Measurements from ENCODE around the gene HOXC5. TPM values are rescaled to one million over a fixed set of nuclear protein-coding genes. Genes with fewer than 3 reads are reported as not detected.

Gene HOXC5
- total RNA-seq, 1 donor from 2014 or later, result not detected

DNA sequence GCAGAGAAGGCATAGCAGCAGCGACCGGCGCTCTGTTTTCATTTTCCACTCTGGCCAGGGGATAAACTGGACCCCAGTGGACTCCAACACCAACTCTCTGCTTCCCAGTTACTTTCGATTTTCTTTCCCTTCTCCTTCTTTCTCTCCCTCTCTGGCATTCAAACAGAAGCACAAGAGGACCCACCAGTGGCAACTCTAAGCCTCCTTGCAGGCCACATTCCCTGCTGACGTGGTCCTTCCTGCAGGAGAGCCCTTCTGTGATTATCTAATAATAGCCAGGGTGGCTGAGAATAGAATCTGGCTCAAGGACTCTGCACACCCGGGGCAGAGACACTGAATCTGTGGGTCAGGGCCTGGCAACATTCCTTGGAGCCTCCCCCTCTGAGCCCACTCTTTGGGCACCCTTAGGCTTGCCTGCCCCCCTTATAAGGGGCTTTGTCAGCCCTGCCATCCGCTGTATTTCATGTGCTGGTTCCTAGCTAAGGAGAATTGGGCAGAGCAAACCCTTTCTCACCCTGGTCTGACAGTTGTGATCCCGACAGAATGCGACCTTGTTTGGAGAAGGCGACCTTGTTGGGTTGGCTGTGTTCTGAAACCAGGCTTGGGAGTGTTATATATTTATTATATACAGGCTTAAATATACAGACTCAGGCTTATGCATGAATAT is 12.8 kb upstream of the HOXC5 start:
- no peak for DNase-seq (ENCODE audit: low spot score)

DNA sequence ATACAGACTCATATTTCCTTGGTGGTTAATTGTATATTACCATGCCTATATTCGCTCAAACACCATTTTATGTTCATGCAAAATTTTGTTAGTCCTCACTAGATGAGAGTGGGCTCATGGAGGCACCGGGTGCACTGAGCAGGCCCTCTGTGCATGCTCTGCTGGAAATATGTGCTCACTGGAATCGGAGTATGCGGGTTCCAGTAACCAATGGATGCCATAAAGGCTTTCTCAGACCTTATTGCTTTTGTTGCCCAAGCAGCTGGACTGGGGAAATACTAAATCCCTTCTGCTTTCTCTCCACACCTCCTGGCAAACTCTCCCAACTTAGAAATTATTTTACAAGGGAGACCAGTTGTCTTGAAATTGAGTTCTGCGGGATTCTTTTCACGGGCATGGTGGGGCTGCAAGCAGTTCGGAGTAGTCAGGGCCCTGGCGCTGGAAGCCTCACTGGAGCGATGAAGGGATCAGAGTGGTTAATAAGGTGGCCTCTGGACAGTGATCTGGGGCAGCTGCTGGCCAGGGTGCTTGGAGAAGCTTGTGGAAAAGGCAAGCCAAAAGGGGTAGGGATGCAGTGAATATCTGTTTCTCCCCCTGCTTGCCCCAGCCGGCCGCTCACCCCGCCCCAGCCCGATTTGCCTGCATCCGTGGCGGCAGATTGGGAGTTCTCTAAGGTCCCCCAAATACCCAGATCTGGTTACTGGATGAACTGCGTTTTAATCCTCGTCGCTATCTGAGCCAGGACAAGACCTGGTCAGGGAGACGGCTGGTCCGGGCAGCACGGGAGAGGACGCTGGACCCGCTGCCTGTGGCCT is 12.1 kb upstream of the HOXC5 start:
- no peak for DNase-seq (ENCODE audit: low spot score)

DNA sequence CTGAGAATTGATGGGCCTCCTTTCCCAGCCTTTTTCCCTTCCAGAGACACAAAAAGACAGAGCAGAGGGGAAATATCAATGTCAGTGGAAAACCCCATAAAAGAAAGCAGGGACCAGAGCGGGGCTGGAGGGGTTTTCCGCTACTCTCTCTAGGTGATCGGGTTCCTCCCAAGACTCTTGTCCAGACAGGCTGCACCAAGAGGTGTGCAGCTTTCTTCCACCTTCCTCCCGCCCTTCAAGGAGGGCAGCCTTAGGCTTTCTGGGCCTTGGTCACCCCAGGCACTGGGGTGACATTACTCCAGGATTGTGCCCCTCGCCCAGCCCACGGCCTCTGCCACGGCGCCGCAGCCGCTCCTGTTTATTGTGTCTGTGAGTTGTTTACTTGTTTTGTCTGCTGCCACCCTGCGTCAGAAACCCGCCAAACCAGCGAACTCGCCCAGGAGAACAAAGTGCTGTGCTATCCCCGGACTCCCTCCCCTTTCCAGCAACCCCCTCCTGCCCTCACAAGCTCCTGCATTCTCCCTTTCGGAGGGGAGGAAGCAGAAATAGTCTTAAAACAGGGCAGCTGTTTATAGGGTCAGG is 11.3 kb upstream of the HOXC5 start:
- DNase-seq (ENCODE audit: low spot score), result no peak

DNA sequence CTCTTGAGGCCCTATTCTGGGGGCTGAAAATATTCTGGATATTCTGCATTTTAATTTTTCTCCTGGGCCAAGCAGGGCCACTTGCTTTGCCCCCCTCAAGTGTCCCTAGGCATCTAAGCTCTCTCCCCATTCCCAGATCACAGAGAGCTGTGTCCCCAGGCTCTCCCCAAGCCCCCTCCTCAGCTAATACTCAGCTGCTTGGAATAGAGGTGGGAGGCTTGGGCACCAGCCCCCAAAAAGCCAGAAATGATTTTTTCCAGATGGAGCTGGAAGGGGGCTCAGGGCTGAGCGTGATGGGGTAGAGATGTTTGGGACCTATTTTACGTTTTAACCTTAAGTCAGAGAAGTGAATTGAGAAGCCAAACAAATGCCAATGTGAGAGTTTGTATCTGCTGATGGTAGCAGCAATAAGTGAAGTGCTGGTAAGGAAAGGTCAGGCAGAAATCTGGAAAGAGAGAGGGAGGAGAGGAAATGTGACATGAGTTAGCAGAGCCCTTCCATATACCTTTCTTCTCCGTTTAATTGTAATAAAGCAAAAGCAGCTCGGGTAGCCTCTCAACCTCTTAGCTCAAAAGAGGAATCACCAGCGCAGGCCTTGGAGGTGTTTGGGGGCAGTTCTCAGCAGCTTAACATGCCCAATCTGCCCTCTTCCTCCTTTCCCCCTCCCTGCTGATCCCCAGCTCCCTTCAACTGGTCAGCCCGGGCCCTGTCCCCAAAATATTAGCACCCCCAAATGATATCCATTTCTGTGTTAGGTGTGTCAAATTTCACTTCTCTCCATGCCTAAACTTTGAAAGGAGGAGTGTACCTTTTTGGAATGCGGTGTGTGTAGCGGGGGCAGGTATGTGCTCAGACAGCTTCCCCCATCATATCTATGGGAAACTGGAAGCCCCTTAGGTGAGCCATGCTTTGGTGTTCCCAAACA is 9.6 kb upstream of the HOXC5 start:
- DNase-seq (ENCODE audit: low spot score), result no peak

DNA sequence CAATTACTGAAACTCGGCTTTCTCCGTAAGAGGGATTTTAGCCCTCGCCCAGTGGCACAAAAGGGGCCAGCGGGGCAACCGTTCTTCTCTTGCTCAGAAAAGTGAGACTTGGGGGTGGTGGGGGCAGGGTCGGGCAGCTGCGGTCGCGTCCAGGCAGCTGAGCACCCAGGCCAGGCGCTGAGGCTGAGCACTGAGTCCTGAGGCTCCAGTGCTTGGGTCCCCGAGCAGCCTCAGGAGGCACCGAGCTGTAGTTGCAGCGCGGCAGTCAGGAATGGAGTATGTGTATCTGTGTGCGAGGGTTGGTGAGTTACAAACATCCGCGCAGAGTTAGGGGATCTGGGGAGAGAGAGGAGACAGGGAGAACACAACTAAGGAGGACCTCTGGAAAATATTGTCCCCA is 8.7 kb upstream of the HOXC5 start:
- DNase-seq (ENCODE audit: low spot score), result no peak

DNA sequence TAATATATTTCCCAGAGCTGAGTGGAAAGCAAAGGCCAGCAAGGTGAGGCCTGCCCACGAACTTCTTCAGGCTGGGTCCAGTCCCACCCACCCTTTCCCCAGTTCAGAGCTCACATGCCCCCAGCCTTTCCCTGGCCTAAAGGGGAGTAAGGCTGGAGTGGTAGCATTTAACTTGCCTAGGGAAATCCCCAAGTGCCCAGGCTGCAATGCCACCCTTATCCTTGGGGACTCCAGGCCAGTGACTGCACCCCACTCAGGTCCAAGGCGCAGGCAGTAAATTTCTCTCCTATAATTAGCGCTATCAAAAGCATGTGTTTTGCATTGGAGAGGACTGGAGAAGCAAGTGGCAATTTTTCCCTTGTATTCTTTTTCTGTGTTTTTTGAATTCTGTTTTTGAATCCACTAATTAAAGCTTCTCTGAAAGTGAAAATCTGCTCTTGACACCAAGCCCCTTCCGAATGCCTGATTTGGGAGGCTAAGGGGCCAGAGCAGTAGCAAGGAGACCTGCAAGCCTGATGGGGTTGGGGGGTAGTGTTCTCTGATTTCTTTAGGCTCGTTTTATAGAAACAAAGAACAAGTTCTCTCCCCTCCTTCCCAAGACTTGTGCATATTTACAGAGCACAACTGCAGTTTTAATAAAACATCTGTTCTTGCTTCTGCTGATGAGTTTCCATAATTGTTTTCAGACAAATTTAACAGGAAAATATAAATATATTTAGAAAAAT is 8.1 kb upstream of the HOXC5 start:
- no peak for DNase-seq (ENCODE audit: low spot score)

DNA sequence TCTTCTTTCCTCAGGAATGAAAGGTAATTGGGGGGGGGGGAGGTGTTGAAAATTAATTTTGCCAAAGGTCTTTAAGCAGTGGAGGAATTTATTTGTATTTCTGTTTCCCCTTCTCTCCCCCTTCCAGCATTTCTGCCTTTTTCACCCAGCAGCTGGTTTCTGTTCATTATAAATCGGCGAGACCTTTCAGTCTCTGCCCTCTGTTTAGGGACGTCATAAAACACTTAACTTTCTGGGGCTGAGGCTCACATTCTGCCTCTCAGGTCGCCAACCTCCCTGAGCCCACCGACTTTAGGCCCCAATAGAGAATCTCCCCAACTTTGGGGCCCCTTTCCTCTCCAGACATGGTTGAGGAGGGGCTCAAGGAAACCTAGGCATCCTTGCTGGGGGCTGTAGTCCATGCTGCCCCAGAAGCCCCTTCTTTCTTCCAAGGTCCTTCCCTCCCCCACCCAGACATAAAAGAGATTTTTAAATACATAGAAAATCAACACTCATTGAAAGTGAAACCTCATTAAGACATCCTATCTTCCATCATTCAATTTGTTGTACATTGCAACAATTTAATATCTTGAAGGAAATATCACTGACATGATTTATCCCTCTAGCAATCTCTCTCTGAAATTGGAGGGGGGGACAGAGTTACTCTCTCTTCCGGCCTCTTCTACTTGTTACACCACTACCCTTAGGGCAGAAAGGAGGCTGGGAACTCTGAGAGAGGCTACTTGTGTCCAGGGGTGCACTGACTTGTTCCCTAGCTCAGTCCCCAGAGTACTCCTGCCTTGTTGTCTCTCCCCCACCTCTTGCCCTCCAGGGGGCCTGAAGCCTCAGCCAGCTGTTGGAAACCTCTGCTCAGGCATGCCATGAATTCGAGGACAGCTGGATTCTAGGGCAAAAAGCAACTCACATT is 7.1 kb upstream of the HOXC5 start:
- no peak for DNase-seq (ENCODE audit: low spot score)

DNA sequence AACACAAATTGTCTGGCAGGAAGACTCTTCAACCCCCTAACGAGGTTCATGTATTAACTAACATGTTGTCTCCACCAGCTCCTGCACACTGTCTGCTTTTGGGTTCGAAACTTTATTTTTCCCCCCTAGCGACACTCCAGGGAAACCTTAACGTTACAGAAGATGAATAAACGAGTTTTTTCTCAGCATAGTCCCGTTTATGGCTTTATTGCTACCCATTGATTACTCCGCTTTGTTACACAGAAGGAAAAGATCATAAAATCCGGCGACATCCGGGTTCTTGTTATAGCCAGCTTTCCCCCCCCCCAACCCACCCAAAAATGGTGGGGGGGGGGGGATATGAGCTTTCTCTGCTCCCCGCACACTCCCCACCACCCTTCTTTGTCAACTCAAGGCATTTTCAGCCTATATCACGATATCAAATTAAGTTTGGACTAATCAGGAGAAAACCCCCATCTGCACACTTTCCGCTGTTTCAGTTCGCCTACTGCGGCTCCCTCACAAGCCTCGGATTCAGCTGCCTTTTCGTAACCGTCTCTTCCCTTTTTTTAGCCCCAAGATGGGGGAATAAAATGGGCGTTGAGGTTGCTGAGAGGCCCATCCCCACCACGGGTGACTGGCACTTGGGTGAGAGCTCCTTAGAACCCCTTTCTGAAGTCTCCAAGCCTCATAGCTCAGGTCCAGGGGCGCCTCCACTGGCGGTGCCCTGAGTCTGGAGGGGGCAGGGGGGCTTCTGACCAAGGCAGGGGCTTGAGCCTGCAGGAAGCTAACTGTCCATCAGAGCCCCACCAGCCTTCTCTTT is 6.0 kb upstream of the HOXC5 start:
- DNase-seq (ENCODE audit: low spot score), result no peak

DNA sequence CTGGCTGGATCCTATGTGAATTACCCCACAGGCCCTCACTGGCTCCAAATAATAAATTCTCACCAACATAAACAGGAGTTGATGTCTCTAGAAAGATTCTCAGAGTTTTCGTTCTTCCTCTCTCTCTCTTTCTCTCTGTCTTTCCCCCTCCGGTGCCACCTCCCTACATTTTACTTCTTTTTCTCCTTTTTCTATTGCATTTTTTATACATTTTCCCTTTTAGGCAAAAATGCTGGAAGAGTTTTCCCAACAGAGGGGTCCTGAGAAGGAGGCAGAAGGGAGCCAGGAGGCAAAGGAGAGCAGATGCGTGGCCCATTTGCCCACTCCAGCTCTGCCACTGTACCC is 5.4 kb upstream of the HOXC5 start:
- DNase-seq (ENCODE audit: low spot score), result no peak

DNA sequence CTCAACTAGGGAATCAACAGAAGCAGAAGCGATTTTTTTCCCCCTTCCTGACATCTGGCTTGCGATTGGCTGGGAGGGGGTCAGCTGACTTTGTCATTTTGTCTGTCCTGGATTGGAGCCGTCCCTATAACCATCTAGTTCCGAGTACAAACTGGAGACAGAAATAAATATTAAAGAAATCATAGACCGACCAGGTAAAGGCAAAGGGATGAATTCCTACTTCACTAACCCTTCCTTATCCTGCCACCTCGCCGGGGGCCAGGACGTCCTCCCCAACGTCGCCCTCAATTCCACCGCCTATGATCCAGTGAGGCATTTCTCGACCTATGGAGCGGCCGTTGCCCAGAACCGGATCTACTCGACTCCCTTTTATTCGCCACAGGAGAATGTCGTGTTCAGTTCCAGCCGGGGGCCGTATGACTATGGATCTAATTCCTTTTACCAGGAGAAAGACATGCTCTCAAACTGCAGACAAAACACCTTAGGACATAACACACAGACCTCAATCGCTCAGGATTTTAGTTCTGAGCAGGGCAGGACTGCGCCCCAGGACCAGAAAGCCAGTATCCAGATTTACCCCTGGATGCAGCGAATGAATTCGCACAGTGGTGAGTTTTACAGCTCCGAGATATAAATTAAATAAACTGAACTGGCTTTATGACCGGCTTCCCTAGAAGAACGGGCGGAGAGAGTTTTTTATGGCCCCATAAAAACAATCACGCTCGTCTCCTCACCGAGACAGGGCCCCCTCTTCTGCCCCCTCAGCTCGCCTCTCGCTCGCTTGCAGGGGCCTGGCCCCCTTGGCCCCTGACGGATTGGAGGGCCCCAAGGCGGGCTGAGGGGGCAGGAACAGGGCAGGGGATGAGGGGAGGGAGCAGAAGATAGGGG is 4.3 kb upstream of the HOXC5 start, which contains the start of gene HOXC6:
HOXC6 (plus strand) TSS at position 127 of the 888 bp plus-strand sequence; CDS start at position 209, 82 bp downstream.
- DNase-seq (ENCODE audit: low spot score), result no peak

DNA sequence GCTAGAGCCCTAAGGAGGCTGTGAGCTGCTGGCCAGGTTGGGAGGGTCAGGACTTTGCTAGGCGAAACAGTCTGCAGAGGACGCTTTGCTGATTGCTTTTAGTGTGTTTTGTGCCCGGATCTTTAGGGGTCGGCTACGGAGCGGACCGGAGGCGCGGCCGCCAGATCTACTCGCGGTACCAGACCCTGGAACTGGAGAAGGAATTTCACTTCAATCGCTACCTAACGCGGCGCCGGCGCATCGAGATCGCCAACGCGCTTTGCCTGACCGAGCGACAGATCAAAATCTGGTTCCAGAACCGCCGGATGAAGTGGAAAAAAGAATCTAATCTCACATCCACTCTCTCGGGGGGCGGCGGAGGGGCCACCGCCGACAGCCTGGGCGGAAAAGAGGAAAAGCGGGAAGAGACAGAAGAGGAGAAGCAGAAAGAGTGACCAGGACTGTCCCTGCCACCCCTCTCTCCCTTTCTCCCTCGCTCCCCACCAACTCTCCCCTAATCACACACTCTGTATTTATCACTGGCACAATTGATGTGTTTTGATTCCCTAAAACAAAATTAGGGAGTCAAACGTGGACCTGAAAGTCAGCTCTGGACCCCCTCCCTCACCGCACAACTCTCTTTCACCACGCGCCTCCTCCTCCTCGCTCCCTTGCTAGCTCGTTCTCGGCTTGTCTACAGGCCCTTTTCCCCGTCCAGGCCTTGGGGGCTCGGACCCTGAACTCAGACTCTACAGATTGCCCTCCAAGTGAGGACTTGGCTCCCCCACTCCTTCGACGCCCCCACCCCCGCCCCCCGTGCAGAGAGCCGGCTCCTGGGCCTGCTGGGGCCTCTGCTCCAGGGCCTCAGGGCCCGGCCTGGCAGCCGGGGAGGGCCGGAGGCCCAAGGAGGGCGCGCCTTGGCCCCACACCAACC is 3.1 kb upstream of the HOXC5 start:
- no peak for DNase-seq (ENCODE audit: low spot score)

DNA sequence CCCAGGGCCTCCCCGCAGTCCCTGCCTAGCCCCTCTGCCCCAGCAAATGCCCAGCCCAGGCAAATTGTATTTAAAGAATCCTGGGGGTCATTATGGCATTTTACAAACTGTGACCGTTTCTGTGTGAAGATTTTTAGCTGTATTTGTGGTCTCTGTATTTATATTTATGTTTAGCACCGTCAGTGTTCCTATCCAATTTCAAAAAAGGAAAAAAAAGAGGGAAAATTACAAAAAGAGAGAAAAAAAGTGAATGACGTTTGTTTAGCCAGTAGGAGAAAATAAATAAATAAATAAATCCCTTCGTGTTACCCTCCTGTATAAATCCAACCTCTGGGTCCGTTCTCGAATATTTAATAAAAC is 2.4 kb upstream of the HOXC5 start:
- no peak for DNase-seq (ENCODE audit: low spot score)

DNA sequence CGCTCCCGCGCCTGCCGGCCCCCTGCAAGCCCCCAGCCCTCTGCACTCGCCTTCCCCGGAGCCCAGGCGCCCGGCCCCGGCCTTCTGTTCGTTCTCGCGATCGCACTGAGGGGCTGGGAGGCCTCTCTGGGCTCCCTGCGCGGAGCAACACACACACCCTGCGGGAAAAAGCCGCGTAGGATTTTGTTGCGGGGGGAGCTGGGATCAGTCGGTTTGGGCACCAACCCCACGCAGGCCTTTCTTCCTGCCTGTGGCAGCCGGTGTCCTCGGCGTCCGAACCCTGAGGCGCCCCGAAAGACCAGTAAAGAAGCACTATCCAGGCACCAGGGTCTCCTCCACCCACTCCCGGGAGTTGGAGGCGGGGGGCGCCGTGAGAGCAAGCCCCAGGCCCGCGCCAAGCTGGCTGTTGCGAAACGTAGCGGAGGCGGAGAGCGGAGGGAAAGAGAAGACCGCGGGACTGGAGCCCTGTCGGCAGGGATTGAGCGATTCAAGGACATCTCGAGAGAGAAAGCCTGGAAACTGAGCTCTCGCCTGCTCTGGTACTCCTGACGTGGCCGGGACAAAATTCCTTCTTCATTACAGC is 1.9 kb upstream of the HOXC5 start:
- no peak for DNase-seq (ENCODE audit: low spot score)

DNA sequence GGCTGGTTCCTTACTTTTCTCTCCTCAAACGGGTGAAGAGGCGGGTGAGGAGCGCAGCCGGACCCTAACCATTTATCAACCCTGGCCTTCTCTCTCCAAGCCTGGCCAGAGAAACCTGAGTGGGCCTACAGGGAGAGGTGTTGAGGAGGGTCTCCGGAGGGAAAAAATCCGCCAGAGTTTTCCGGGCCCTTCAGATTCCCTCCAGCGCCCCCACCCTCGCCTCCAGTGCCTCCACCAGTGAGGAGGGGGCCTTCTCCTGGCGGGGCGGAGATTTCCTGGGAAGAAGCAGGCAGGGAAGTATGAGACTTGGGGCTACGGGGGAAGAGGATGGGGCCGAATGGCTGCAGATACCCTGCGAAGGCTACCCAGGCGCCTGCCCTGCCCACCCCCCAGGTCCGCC is 1.4 kb upstream of the HOXC5 start:
- DNase-seq (ENCODE audit: low spot score), result no peak

DNA sequence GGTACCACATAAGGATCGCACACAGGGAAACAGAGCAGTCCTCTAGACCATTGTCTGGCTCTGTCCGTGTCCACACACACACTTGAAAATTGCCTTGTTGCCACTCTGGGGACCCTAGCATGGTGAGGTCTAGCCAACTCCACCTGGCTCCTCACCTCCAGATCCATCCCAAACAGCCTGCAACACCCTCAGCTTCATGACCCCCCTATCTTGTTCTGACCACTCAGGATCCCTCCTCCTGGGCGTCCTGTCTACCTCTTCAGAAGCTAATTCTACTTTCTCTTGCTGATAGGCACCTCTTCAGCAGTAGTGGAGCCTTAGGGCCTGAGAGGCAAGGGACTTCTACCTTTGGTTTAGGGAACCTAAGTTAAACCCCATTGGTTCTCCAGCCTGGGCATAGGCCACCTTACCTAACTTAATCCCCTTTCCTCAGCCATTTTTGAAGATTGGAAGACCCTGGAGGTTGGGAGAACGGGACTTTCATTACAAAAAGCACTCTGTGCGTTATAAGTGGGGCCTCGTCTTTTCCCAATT is 697 bp upstream of the HOXC5 start:
- DNase-seq (ENCODE audit: low spot score), result no peak

DNA sequence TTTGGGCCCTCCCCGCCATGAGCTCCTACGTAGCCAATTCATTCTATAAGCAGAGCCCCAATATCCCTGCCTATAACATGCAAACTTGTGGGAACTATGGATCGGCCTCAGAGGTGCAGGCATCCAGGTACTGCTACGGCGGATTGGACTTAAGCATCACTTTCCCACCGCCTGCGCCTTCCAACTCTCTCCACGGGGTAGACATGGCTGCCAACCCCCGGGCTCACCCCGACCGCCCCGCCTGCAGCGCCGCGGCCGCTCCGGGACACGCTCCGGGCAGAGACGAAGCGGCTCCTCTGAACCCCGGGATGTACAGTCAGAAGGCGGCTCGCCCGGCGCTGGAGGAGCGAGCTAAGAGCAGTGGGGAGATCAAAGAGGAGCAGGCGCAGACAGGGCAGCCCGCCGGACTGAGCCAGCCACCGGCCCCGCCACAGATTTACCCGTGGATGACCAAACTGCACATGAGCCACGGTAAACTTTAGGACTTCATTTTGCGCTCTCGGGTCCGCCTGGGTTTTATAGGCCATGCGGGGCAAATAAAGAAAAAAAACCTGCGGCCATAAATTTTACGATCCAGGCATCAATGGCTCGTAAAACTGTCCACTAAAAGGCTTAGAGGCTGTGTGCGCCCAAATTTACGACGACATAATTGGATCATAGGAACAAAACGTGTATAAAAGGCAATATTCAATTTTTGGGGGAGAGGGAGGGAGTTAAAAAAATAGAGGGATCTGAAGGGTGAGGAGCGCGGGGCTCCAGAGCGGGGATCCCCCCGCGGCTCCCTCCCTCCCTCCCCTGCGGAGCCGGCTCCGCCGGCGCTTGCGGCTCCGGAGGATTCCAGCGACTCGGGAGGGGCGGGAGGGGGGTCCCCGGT is 493 bp downstream of the HOXC5 start:
- DNase-seq (ENCODE audit: low spot score), result no peak
